Thyroid gland (tissue), 4 donors: ENCODE data around the gene ABCA6.

Experiments
- POLR2A ChIP-seq, 2 donors: fragments of 450-650 bp; IDR thresholded peaks; one replicate each; pipeline ENCODE4 v1.6.1; 2017; ENCODE audit warnings: antibody characterized with exemption in 2 of 2, mild to moderate bottlenecking in 2 of 2, moderate library complexity in 1 of 2
- TF ChIP-seq, protein P1 (sequence below), 6 experiments: fragments of 200-600 bp in 3 of 6; fragments of 450-650 bp in 3 of 6; sonication (generic) in 3 of 6; IDR thresholded peaks; one replicate each; pipeline ENCODE4 v1.5.1; 2016 to 2019; ENCODE audit warnings: antibody characterized with exemption in 6 of 6, mild to moderate bottlenecking in 2 of 6, inconsistent platforms in 1 of 6, moderate library complexity in 1 of 6

DNA sequence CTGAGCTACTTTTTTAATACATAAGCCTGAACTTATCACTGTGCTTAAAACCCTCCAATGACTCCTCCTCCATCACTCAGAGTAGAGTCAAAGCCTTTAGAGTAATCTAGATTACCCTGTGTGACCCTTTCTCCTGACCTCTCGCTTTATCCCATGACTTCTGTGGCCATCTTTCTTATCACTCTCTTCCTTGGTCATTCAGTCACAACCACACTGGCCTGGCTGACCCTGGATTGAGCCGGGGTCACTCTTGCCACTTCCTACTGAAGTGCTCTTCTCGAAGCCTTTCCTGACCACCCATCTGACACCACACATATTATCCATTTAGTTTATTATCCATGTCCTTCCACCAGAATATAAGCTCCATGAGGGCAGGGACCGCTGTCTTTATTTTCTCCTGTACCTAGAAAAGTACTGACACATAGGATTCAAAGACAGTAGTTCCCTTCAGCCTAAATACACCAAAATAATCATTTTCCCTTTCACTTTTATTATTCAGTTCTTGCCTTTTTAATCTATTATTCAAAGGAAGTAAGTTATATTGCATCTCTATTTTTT, 53.0 kb downstream of the ABCA6 start:
- no peak for TF ChIP-seq POLR2A (IDR thresholded peaks at IDR 0.05)
- TF ChIP-seq, protein P1, sequence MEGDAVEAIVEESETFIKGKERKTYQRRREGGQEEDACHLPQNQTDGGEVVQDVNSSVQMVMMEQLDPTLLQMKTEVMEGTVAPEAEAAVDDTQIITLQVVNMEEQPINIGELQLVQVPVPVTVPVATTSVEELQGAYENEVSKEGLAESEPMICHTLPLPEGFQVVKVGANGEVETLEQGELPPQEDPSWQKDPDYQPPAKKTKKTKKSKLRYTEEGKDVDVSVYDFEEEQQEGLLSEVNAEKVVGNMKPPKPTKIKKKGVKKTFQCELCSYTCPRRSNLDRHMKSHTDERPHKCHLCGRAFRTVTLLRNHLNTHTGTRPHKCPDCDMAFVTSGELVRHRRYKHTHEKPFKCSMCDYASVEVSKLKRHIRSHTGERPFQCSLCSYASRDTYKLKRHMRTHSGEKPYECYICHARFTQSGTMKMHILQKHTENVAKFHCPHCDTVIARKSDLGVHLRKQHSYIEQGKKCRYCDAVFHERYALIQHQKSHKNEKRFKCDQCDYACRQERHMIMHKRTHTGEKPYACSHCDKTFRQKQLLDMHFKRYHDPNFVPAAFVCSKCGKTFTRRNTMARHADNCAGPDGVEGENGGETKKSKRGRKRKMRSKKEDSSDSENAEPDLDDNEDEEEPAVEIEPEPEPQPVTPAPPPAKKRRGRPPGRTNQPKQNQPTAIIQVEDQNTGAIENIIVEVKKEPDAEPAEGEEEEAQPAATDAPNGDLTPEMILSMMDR (IDR thresholded peaks at IDR 0.05): no peak
